Activated CD8-positive, alpha-beta T cell treated with anti-CD3 and anti-CD28 coated beads for 36 hours (primary cell): Measurements from ENCODE around the gene PMPCA. TPM values are rescaled to one million over a fixed set of nuclear protein-coding genes. Genes with fewer than 3 reads are reported as not detected.
"Not testable (repeated sequence)": the region's sequence is repeated elsewhere in the genome, so short reads cannot be mapped to it uniquely, and the experiment has no call there.

ENCODE experiments used
- ATAC-seq: fragments of 200-7000 bp; cut with Tn5 transposase; one replicate; pipeline ENCODE4 v1.10.0; 2021; ENCODE audit warnings: mild to moderate bottlenecking, moderate library complexity
- CTCF ChIA-PET: fragments of 350-600 bp; sonication (Branson Sonifier 250); formaldehyde crosslinking; loops from one replicate; lab custom pipeline; 2021; ENCODE audit warnings: antibody characterized with exemption; lab: Charles Lee
- POLR2A ChIA-PET: fragments of 350-600 bp; sonication (Branson Sonifier 250); formaldehyde crosslinking; loops from one replicate; lab custom pipeline; 2021; ENCODE audit warnings: antibody characterized with exemption; lab: Charles Lee
- DNase-seq: peaks from one replicate; pipeline ENCODE4 v3.0.0-alpha.2; 2020
- H3K27ac Mint-ChIP-seq: one replicate; pipeline ENCODE4 v1.8.0; 2021; ENCODE audit warnings: mild to moderate bottlenecking, mixed read lengths
- H3K27me3 Mint-ChIP-seq: one replicate; pipeline ENCODE4 v1.8.0; 2021; ENCODE audit warnings: mixed read lengths
- H3K36me3 Mint-ChIP-seq: one replicate; pipeline ENCODE4 v1.8.0; 2021; ENCODE audit warnings: low read depth, mixed read lengths
- H3K4me1 Mint-ChIP-seq: one replicate; pipeline ENCODE4 v1.8.0; 2021; ENCODE audit warnings: low read depth, mixed read lengths
- H3K4me3 Mint-ChIP-seq: one replicate; pipeline ENCODE4 v1.8.0; 2021; ENCODE audit warnings: mild to moderate bottlenecking, moderate library complexity, mixed read lengths
- H3K9me3 Mint-ChIP-seq: one replicate; pipeline ENCODE4 v1.8.0; 2021; ENCODE audit warnings: mixed read lengths
- intact Hi-C: fragments of 100-400 bp; cut with micrococcal nuclease; formaldehyde crosslinking; loops from one replicate; pipeline ENCODE4 v1.10.0; 2022
- total RNA-seq, 2 experiments: library from RNA; stranded (reverse); gene quantifications; one replicate each; pipeline ENCODE4 v1.2.3, GENCODE V29; 2021
- TF ChIP-seq, protein P1 (sequence below): fragments of 200-600 bp; IDR thresholded peaks from one replicate; pipeline ENCODE4 v1.8.0; 2022; ENCODE audit warnings: antibody characterized with exemption, mild to moderate bottlenecking

PMPCA gene
- total RNA-seq, 2 experiments from 2014 or later: 128 to 140 TPM

DNA sequence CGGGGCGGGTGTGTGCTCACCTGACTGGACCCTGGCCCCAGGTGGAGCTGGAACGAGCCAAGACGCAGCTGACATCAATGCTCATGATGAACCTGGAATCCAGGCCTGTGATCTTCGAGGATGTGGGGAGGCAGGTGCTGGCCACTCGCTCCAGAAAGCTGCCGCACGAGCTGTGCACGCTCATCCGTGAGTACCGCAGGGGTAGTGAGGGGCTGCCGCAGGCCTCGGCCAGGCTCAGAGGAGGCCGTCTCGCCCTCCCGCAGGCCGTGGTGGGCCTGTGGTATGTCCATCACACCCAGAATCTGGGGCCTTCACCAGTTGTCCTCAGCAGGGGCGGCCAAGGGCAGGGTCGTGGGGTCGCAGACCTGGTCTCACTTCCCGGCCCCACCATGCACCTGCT is 11.3 kb downstream of the PMPCA start:
- Mint-ChIP-seq H3K27ac (no peak overlapping the region), H3K27me3 (no peaks in the 10 kb centered on the region), H3K9me3 (no peaks in the 10 kb centered on the region), H3K4me3 (no peak overlapping the region), H3K36me3 (peaks cover 46% of the 10 kb centered on the region), H3K4me1 (no peaks in the 10 kb centered on the region)
- no peak for DNase-seq
- intact Hi-C loops: no loop called here
- ChIA-PET CTCF (no interaction called here), POLR2A (no interaction called here)
- TF ChIP-seq, protein P1, sequence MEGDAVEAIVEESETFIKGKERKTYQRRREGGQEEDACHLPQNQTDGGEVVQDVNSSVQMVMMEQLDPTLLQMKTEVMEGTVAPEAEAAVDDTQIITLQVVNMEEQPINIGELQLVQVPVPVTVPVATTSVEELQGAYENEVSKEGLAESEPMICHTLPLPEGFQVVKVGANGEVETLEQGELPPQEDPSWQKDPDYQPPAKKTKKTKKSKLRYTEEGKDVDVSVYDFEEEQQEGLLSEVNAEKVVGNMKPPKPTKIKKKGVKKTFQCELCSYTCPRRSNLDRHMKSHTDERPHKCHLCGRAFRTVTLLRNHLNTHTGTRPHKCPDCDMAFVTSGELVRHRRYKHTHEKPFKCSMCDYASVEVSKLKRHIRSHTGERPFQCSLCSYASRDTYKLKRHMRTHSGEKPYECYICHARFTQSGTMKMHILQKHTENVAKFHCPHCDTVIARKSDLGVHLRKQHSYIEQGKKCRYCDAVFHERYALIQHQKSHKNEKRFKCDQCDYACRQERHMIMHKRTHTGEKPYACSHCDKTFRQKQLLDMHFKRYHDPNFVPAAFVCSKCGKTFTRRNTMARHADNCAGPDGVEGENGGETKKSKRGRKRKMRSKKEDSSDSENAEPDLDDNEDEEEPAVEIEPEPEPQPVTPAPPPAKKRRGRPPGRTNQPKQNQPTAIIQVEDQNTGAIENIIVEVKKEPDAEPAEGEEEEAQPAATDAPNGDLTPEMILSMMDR: no peak
- no peak for ATAC-seq

DNA sequence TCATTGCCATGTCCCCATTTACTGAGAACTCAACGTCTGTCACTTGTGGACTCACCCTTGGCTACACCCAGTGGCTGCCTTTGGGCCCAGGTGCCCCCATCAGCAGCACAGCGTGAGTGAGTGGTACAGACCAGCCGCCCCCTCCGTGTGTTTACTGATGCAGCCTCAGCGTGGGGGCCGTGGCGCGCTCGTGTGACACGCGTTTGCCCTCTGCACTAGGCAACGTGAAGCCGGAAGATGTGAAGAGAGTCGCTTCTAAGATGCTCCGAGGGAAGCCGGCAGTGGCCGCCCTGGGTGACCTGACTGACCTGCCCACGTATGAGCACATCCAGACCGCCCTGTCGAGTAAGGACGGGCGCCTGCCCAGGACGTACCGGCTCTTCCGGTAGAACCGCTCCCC is 12.4 kb downstream of the PMPCA start:
- ChIA-PET POLR2A (interaction anchor here (0.6 to 1.7 kb wide), 4 partner anchors 10 to 21 kb away, joined by 3 to 5 read pairs (median 4); no protein-coding TSS in a partner anchor), CTCF (interaction anchor here (0.6 to 0.9 kb wide), 2 partner anchors 82 to 91 kb away, joined by 3 read pairs; no protein-coding TSS in a partner anchor)
- Mint-ChIP-seq H3K27me3 (no peaks in the 10 kb centered on the region), H3K27ac (no peak overlapping the region), H3K36me3 (peaks cover 40% of the 10 kb centered on the region), H3K4me1 (no peaks in the 10 kb centered on the region), H3K4me3 (no peak overlapping the region), H3K9me3 (no peaks in the 10 kb centered on the region)
- no peak for DNase-seq
- TF ChIP-seq, protein P1: no peak
- no peak for ATAC-seq
- intact Hi-C loops: no loop called here

DNA sequence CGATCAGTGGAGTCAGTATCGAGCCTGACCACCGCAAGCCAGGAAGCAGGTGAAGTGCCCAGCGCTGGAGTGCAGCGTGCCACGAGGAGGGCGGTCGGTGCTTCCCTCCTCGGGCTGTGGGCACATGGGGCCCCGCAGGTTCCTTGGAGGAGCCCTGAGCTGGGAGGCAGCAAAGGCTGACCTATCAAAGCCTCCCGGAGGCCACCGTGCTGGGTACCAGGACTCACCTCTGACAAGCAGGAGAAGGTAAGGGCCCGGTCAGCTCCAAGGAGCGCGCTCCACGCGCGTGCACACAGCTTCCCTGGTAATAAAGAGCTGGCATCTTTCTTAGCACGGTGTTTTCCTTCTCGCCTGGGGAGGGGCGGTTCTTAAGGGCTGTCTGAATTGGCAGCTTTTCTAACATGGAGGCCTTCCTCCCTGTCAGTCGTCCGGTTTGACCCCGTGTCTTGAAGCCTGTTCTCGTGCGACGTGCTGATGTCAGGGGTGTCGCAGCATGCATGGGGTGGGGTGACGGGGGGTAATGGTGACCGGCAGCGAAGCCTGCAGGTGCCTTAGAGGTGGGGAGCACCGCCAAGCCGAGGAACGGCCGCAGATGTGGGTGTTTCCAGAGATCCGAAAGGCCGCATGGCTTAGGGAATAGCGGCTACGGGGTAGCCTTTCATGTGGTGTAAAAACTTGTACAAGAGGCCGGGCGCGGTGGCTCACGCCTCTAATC is 13.1 kb downstream of the PMPCA start:
- ChIA-PET CTCF (interaction anchor here (0.9 kb wide), 1 partner anchor 83 kb away, joined by 3 read pairs; no protein-coding TSS in a partner anchor), POLR2A (interaction anchor here (1.1 to 1.7 kb wide), 4 partner anchors 10 to 22 kb away, joined by 3 to 5 read pairs (median 4); no protein-coding TSS in a partner anchor)
- DNase-seq: no peak
- intact Hi-C loops: no loop called here
- peaks cover 35% of the 10 kb centered on the region for H3K36me3 Mint-ChIP-seq
- ATAC-seq: no peak
- H3K4me1 Mint-ChIP-seq: no peaks in the 10 kb centered on the region
- H3K27me3 Mint-ChIP-seq: no peaks in the 10 kb centered on the region
- H3K9me3 Mint-ChIP-seq: no peaks in the 10 kb centered on the region
- no peak overlapping the region for H3K27ac Mint-ChIP-seq
- no peak overlapping the region for H3K4me3 Mint-ChIP-seq
- TF ChIP-seq, protein P1: no peak

DNA sequence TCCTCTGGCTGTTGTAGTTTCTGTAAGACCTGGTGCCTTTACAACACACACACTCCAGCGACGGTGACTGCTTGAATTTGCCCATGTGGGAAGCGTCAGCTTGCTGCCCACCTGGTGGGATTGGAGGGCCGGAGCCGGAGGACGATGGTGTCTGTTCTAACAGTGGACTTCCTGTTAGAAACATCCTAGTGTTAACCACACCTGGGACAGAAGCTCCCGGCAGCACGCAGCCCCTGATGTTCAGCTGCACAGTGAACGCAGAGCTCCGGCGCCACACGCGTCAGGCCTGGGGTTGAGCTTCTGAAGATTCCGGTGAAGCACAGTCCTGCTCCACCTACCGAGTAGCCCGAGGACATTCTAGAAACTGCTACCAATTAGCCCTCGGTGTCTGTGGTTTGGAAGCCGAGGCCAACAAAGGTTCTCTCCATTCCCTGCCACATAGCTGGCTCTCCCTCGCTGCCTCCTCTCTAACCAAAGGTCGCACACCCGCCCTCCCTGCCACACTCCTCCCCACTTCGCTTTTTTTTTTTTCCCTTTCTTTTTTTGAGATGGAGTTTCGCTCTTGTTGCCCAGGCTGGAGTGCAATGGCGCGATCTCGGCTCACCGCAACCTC is 14.4 kb downstream of the PMPCA start:
- Mint-ChIP-seq H3K4me3 (no peak overlapping the region), H3K9me3 (no peaks in the 10 kb centered on the region), H3K36me3 (peaks cover 30% of the 10 kb centered on the region), H3K27me3 (no peaks in the 10 kb centered on the region), H3K4me1 (no peaks in the 10 kb centered on the region), H3K27ac (peak overlapping the region; percentile 52)
- ATAC-seq (no peak), DNase-seq (no peak)
- intact Hi-C loops: no loop called here
- POLR2A ChIA-PET: interaction anchor here (0.6 to 2.8 kb wide), 9 partner anchors 8 to 352 kb away, joined by 3 to 13 read pairs (median 4); partner anchors contain the start of genes ENTR1 and PMPCA
- TF ChIP-seq, protein P1: no peak
- CTCF ChIA-PET: interaction anchor here (1.2 kb wide), 1 partner anchor 10 kb away, joined by 6 read pairs; no protein-coding TSS in a partner anchor

DNA sequence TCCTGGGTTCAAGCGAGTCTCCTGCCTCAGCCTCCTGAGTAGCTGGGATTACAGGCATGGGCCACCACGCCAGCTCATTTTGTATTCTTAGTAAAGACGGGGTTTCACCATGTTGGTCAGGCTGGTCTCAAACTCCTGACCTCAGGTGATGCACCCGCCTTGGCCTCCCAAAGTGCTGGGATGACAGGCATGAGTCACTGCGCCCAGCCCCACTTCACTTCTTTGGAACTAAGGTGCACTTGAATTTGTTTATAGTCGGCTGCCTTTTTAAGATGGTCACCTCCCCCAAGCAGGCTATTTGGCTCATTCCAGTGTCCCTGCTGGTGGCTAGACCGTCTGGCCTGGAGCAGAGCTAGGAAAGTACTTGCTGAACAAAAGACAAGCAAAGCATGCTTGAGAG is 14.9 kb downstream of the PMPCA start:
- H3K27me3 Mint-ChIP-seq, H3K9me3 Mint-ChIP-seq, H3K4me3 Mint-ChIP-seq, DNase-seq, ATAC-seq, intact Hi-C loops, H3K4me1 Mint-ChIP-seq: not testable (repeated sequence)
- ChIA-PET POLR2A (interaction anchor here (0.6 to 2.8 kb wide), 8 partner anchors 8 to 352 kb away, joined by 3 to 13 read pairs (median 4); partner anchors contain the start of genes ENTR1 and PMPCA), CTCF (interaction anchor here (1.2 kb wide), 1 partner anchor 11 kb away, joined by 6 read pairs; no protein-coding TSS in a partner anchor)
- peak overlapping the region; percentile 52 for H3K27ac Mint-ChIP-seq
- peaks cover 29% of the 10 kb centered on the region for H3K36me3 Mint-ChIP-seq
